ENCODE measurements around the gene ANO3.

Gene ANO3

GRCh38 chr11:26322335-26323067, 9.4 kb upstream of the ANO3 start:
- H3K9ac ChIP-seq (ENCODE audit: low read depth in 1 of 2, low read length in 2 of 2) = no peak overlapping the region
- H3K4me3 ChIP-seq (ENCODE audit: low read length in 2 of 2) = no peak overlapping the region
- no peaks in the 10 kb centered on the region for H3K27me3 ChIP-seq (ENCODE audit: control insufficient read depth in 2 of 2, insufficient read depth in 2 of 2, low read length in 2 of 2)
- H3K36me3 ChIP-seq (ENCODE audit: control insufficient read depth in 2 of 2, insufficient read depth in 2 of 2, low read length in 2 of 2) = no peaks in the 10 kb centered on the region
- H3K4me1 ChIP-seq (ENCODE audit: control insufficient read depth in 2 of 2, insufficient read depth in 2 of 2, low read length in 2 of 2) = no peaks in the 10 kb centered on the region
- no peak overlapping the region for H3K27ac ChIP-seq (ENCODE audit: low read depth in 2 of 2, low read length in 2 of 2)
- H3K9me3 ChIP-seq (ENCODE audit: control insufficient read depth in 2 of 2, low read length in 2 of 2) = no peaks in the 10 kb centered on the region

GRCh38 chr11:26323837-26324236, 8.1 kb upstream of the ANO3 start:
- no peaks in the 10 kb centered on the region for H3K27me3 ChIP-seq (ENCODE audit: control insufficient read depth in 2 of 2, insufficient read depth in 2 of 2, low read length in 2 of 2)
- no peak overlapping the region for H3K27ac ChIP-seq (ENCODE audit: low read depth in 2 of 2, low read length in 2 of 2)
- no peaks in the 10 kb centered on the region for H3K4me1 ChIP-seq (ENCODE audit: control insufficient read depth in 2 of 2, insufficient read depth in 2 of 2, low read length in 2 of 2)
- no peak overlapping the region for H3K4me3 ChIP-seq (ENCODE audit: low read length in 2 of 2)
- H3K36me3 ChIP-seq (ENCODE audit: control insufficient read depth in 2 of 2, insufficient read depth in 2 of 2, low read length in 2 of 2) = no peaks in the 10 kb centered on the region
- no peaks in the 10 kb centered on the region for H3K9me3 ChIP-seq (ENCODE audit: control insufficient read depth in 2 of 2, low read length in 2 of 2)
- no peak overlapping the region for H3K9ac ChIP-seq (ENCODE audit: low read depth in 1 of 2, low read length in 2 of 2)

- Histone ChIP-seq H3K4me3 (ENCODE audit: low read length in 2 of 2) (no peak overlapping the region), H3K4me1 (ENCODE audit: control insufficient read depth in 2 of 2, insufficient read depth in 2 of 2, low read length in 2 of 2) (no peaks in the 10 kb centered on the region), H3K27ac (ENCODE audit: low read depth in 2 of 2, low read length in 2 of 2) (no peak overlapping the region), H3K36me3 (ENCODE audit: control insufficient read depth in 2 of 2, insufficient read depth in 2 of 2, low read length in 2 of 2) (no peaks in the 10 kb centered on the region), H3K9me3 (ENCODE audit: control insufficient read depth in 2 of 2, low read length in 2 of 2) (no peaks in the 10 kb centered on the region), H3K9ac (ENCODE audit: low read depth in 1 of 2, low read length in 2 of 2) (no peak overlapping the region), H3K27me3 (ENCODE audit: control insufficient read depth in 2 of 2, insufficient read depth in 2 of 2, low read length in 2 of 2) (no peaks in the 10 kb centered on the region)
Measured at GRCh38 chr11:26324270-26324669, 7.7 kb upstream of the ANO3 start.

GRCh38 chr11:26326793-26327400, 5.0 kb upstream of the ANO3 start:
- no peak overlapping the region for H3K4me3 ChIP-seq (ENCODE audit: low read length in 2 of 2)
- no peaks in the 10 kb centered on the region for H3K9me3 ChIP-seq (ENCODE audit: control insufficient read depth in 2 of 2, low read length in 2 of 2)
- H3K27me3 ChIP-seq (ENCODE audit: control insufficient read depth in 2 of 2, insufficient read depth in 2 of 2, low read length in 2 of 2) = peaks cover 0 to 3% of the 10 kb centered on the region in 2 donors
- no peak overlapping the region for H3K27ac ChIP-seq (ENCODE audit: low read depth in 2 of 2, low read length in 2 of 2)
- H3K4me1 ChIP-seq (ENCODE audit: control insufficient read depth in 2 of 2, insufficient read depth in 2 of 2, low read length in 2 of 2) = peaks cover 0 to under 1% of the 10 kb centered on the region in 2 donors
- no peaks in the 10 kb centered on the region for H3K36me3 ChIP-seq (ENCODE audit: control insufficient read depth in 2 of 2, insufficient read depth in 2 of 2, low read length in 2 of 2)
- H3K9ac ChIP-seq (ENCODE audit: low read depth in 1 of 2, low read length in 2 of 2) = no peak overlapping the region

GRCh38 chr11:26329206-26329605, 2.7 kb upstream of the ANO3 start:
- Histone ChIP-seq H3K27me3 (ENCODE audit: control insufficient read depth in 2 of 2, insufficient read depth in 2 of 2, low read length in 2 of 2) (peaks cover 0 to 3% of the 10 kb centered on the region in 2 donors), H3K9ac (ENCODE audit: low read depth in 1 of 2, low read length in 2 of 2) (no peak overlapping the region), H3K27ac (ENCODE audit: low read depth in 2 of 2, low read length in 2 of 2) (no peak overlapping the region), H3K36me3 (ENCODE audit: control insufficient read depth in 2 of 2, insufficient read depth in 2 of 2, low read length in 2 of 2) (no peaks in the 10 kb centered on the region), H3K4me1 (ENCODE audit: control insufficient read depth in 2 of 2, insufficient read depth in 2 of 2, low read length in 2 of 2) (peaks cover 0 to 3% of the 10 kb centered on the region in 2 donors), H3K4me3 (ENCODE audit: low read length in 2 of 2) (no peak overlapping the region), H3K9me3 (ENCODE audit: control insufficient read depth in 2 of 2, low read length in 2 of 2) (no peaks in the 10 kb centered on the region)

- H3K9me3 ChIP-seq (ENCODE audit: control insufficient read depth in 2 of 2, low read length in 2 of 2) = no peaks in the 10 kb centered on the region
- H3K4me3 ChIP-seq (ENCODE audit: low read length in 2 of 2) = no peak overlapping the region
- H3K27ac ChIP-seq (ENCODE audit: low read depth in 2 of 2, low read length in 2 of 2) = no peak overlapping the region
- H3K9ac ChIP-seq (ENCODE audit: low read depth in 1 of 2, low read length in 2 of 2) = no peak overlapping the region
- no peaks in the 10 kb centered on the region for H3K36me3 ChIP-seq (ENCODE audit: control insufficient read depth in 2 of 2, insufficient read depth in 2 of 2, low read length in 2 of 2)
- H3K4me1 ChIP-seq (ENCODE audit: control insufficient read depth in 2 of 2, insufficient read depth in 2 of 2, low read length in 2 of 2) = peaks cover 0 to 3% of the 10 kb centered on the region in 2 donors
- peaks cover 0 to 3% of the 10 kb centered on the region in 2 donors for H3K27me3 ChIP-seq (ENCODE audit: control insufficient read depth in 2 of 2, insufficient read depth in 2 of 2, low read length in 2 of 2)
Measured at GRCh38 chr11:26330262-26330661, 1.7 kb upstream of the ANO3 start.

- Histone ChIP-seq H3K27me3 (ENCODE audit: control insufficient read depth in 2 of 2, insufficient read depth in 2 of 2, low read length in 2 of 2) (peaks cover 0 to 3% of the 10 kb centered on the region in 2 donors), H3K27ac (ENCODE audit: low read depth in 2 of 2, low read length in 2 of 2) (no peak overlapping the region), H3K9ac (ENCODE audit: low read depth in 1 of 2, low read length in 2 of 2) (no peak overlapping the region), H3K4me1 (ENCODE audit: control insufficient read depth in 2 of 2, insufficient read depth in 2 of 2, low read length in 2 of 2) (peaks cover 0 to 3% of the 10 kb centered on the region in 2 donors), H3K4me3 (ENCODE audit: low read length in 2 of 2) (no peak overlapping the region), H3K36me3 (ENCODE audit: control insufficient read depth in 2 of 2, insufficient read depth in 2 of 2, low read length in 2 of 2) (no peaks in the 10 kb centered on the region), H3K9me3 (ENCODE audit: control insufficient read depth in 2 of 2, low read length in 2 of 2) (no peaks in the 10 kb centered on the region)
Measured at GRCh38 chr11:26332572-26332915, 614 bp downstream of the ANO3 start.

- no peak overlapping the region for H3K4me3 ChIP-seq (ENCODE audit: low read length in 2 of 2)
- H3K9me3 ChIP-seq (ENCODE audit: control insufficient read depth in 2 of 2, low read length in 2 of 2) = no peaks in the 10 kb centered on the region
- no peak overlapping the region for H3K27ac ChIP-seq (ENCODE audit: low read depth in 2 of 2, low read length in 2 of 2)
Measured at GRCh38 chr11:26333906-26334305, 2.0 kb downstream of the ANO3 start.

GRCh38 chr11:26335903-26336302, 4.0 kb downstream of the ANO3 start:
- peaks cover 0 to 1% of the 10 kb centered on the region in 2 donors for H3K27me3 ChIP-seq (ENCODE audit: control insufficient read depth in 2 of 2, insufficient read depth in 2 of 2, low read length in 2 of 2)
- H3K9me3 ChIP-seq (ENCODE audit: control insufficient read depth in 2 of 2, low read length in 2 of 2) = no peaks in the 10 kb centered on the region
- H3K4me1 ChIP-seq (ENCODE audit: control insufficient read depth in 2 of 2, insufficient read depth in 2 of 2, low read length in 2 of 2) = peaks cover 0 to 3% of the 10 kb centered on the region in 2 donors
- H3K27ac ChIP-seq (ENCODE audit: low read depth in 2 of 2, low read length in 2 of 2) = no peak overlapping the region
- no peak overlapping the region for H3K4me3 ChIP-seq (ENCODE audit: low read length in 2 of 2)
- no peak overlapping the region for H3K9ac ChIP-seq (ENCODE audit: low read depth in 1 of 2, low read length in 2 of 2)
- H3K36me3 ChIP-seq (ENCODE audit: control insufficient read depth in 2 of 2, insufficient read depth in 2 of 2, low read length in 2 of 2) = no peaks in the 10 kb centered on the region

More at GRCh38 chr11:26333906-26334305, 2.0 kb downstream of the ANO3 start:
- H3K27me3 ChIP-seq (ENCODE audit: control insufficient read depth in 2 of 2, insufficient read depth in 2 of 2, low read length in 2 of 2) = peaks cover 0 to 3% of the 10 kb centered on the region in 2 donors
- no peaks in the 10 kb centered on the region for H3K36me3 ChIP-seq (ENCODE audit: control insufficient read depth in 2 of 2, insufficient read depth in 2 of 2, low read length in 2 of 2)
- H3K9ac ChIP-seq (ENCODE audit: low read depth in 1 of 2, low read length in 2 of 2) = no peak overlapping the region
- H3K4me1 ChIP-seq (ENCODE audit: control insufficient read depth in 2 of 2, insufficient read depth in 2 of 2, low read length in 2 of 2) = peaks cover 0 to 3% of the 10 kb centered on the region in 2 donors

GRCh38 chr11:26344647-26345046, 12.7 kb downstream of the ANO3 start:
- Histone ChIP-seq H3K9ac (ENCODE audit: low read depth in 1 of 2, low read length in 2 of 2) (no peak overlapping the region), H3K9me3 (ENCODE audit: control insufficient read depth in 2 of 2, low read length in 2 of 2) (no peaks in the 10 kb centered on the region), H3K4me1 (ENCODE audit: control insufficient read depth in 2 of 2, insufficient read depth in 2 of 2, low read length in 2 of 2) (no peaks in the 10 kb centered on the region), H3K27ac (ENCODE audit: low read depth in 2 of 2, low read length in 2 of 2) (no peak overlapping the region), H3K4me3 (ENCODE audit: low read length in 2 of 2) (no peak overlapping the region), H3K27me3 (ENCODE audit: control insufficient read depth in 2 of 2, insufficient read depth in 2 of 2, low read length in 2 of 2) (no peaks in the 10 kb centered on the region), H3K36me3 (ENCODE audit: control insufficient read depth in 2 of 2, insufficient read depth in 2 of 2, low read length in 2 of 2) (no peaks in the 10 kb centered on the region)

Measured in mucosa of rectum (tissue), 2 donors.